Inferior parietal cortex (tissue), 1 donor: ENCODE measurements around the gene TPST2.
A peak's percentile ranks its signal among the peaks of the same experiment; 100 is the strongest.
"Not testable (repeated sequence)": the region's sequence is repeated elsewhere in the genome, so short reads cannot be mapped to it uniquely, and the experiment has no call there.

Experiments
- DNase-seq: peaks from one replicate; pipeline ENCODE4 v3.0.0-alpha.2; 2016; ENCODE audit errors: extremely low spot score

TPST2 gene

GRCh38 chr22:26589845-26590736 lies at the start of gene TPST2:
TPST2 (minus strand) TSS chr22:26590132; CDS start chr22:26541630, 48,502 bp downstream.
- peak; percentile 61 for DNase-seq

DNA sequence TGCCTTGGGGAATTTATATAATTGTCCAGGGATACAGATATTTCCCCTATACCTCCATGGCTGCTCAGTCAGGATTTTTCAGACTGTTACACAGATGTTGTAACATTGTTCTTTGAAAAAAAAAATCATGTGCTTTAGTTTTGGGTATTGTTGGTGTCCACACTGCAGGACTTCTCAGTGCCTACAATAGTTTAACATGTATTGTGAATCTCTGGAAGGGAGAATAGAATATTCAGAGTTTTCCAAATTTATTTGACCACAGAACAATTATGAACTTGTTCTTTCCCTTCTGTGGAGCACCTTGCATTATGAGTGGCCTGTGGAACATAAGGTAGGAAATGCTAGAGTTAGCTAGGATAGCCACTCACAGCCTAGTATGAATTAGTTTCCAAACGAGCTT lies 46.4 kb upstream of the TPST2 start:
- DNase-seq, result no peak

DNA sequence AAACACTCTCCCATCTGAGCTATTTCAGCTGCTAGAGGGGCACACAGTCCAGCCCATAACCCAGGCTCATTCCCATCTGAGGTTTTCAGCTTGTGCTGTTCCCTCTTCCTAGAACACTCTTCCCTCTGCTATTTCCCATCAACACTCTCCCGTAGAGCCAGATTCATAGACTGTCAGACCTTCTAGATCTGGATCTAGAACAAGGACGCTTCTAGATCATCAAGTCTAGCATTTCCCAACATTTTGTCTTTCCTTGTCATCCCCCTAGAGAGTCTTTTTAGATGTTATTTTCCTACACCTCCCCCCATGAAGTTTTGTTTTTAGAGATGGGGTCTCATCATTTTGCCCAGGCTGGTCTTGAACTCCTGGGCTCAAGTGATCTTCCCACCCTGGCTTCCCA lies 45.2 kb upstream of the TPST2 start:
- no peak for DNase-seq

GRCh38 chr22:26634189-26634588 lies 44.3 kb upstream of the TPST2 start:
- DNase-seq, result no peak

DNA sequence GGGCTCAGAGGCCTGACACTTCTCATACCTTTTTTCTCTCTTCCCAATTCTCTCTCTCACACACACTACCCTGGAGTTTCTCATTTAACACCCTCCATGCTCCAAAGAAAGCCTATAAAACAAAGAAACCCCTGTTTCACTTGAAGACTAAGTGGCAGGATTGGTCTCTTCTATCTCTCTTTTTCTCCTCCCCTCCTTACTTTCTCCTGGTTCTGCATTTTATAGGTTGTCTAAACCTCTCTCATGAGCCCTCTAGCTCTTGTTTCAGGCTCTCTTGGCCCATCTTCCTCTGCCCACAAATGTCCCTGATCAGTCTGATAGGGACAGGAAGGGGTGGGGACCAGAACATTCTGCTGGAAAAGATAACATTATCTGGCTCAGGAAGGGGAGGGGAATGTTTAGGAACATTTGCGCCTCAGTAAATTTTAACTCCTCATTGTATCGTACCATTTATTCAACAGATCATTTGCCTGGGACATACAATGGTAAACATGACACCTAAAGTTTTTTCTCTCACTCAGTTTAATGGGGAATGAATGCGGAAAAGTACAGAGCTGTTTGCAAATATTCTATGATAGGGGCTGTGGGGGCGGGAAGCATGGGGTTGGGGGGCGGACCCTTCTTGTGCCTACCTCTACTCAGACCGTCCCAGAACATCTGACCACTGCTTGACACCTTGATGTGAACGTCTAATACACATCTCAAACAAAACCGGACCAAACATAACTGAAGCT lies 42.7 kb upstream of the TPST2 start:
- DNase-seq, result no peak

- no peak for DNase-seq
Measured at GRCh38 chr22:26631282-26631681, 41.4 kb upstream of the TPST2 start.

GRCh38 chr22:26629988-26630761 lies 40.2 kb upstream of the TPST2 start:
- DNase-seq, result no peak

DNA sequence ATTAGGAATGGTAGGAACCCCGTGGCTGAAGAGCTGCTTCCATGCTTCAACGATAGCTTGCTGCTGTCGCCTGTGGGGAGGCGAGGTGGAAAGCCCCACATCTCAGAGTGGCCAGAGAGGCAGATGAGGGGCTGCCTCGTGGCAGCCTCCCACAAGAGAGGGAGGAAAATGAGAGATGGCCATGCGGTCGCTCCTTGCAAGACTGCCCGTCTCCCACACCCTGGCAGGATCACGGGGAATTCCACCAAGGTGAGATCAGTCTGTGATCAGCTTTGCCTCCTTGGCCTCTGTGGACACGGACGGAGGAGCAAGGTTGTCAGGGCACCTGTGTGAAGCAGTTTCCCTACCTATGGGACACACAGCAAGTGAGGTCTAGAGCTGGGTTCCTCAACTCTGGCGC lies 34.9 kb upstream of the TPST2 start:
- DNase-seq, result no peak

- no peak for DNase-seq
Measured at GRCh38 chr22:26623984-26624383, 34.1 kb upstream of the TPST2 start.

DNA sequence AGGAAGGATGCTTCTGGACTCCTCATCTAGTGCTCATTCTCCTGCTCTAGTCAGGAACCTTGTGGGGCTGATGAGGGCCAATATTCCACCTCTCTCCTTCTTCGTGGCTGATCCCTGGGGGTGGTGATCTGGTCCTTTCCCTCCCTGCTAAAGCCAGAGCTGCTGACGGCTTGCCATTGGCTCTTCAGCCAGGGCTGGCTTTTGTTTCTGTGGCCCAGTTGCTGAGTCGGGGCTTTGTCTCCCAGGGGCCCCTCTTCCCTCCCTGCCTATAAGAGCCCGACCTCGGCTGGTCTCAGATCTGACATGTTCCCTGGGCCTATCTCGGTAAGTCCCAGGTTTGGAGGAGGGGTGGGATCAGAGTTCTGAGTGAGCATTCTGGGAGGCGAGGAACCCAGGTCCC lies 31.7 kb upstream of the TPST2 start, which contains the start of gene CRYBA4:
TSS of gene CRYBA4 (plus strand) at position 301 of the 400 bp plus-strand sequence. CDS start 634 bp downstream, outside the sequence.
- DNase-seq, result no peak

DNA sequence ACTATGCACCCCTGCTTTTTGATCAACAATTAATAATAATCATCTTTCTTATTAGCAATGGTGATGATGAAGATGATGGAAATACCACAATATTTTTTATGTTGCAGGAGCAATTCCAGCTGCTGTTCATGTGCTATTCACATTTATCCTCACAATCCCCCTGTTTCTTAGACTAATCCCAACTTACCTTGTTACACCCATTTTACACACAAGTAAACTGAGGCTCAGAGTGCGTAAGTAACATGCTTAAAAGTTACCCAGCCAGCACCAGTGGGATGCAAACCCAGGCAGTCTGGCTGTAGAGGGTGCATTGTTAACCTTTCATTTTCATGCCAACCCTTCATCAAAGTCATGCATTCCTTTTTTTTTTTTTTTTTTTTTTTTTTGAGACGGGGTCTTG lies 30.3 kb upstream of the TPST2 start:
- no peak for DNase-seq

DNA sequence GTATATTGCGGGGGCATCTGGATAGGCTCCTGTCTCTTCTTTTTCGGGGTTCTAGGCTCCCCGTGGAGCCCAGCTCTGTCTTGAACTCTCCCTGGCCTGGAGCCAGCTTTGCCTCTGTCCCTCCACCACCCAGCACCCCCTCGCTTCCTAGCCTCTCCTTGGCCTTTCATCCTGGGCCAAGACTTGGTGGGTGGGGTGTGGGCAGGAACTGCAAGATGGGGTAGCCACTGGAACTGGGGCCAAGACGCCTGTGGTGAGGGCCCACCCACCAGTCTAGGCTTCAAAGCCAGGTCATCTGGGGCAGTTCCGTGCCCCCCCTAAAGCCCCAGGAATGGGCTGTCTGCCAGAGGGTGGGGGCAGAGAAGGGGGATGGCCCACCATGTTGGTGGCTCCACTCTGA lies 29.6 kb upstream of the TPST2 start:
- DNase-seq, result no peak

DNA sequence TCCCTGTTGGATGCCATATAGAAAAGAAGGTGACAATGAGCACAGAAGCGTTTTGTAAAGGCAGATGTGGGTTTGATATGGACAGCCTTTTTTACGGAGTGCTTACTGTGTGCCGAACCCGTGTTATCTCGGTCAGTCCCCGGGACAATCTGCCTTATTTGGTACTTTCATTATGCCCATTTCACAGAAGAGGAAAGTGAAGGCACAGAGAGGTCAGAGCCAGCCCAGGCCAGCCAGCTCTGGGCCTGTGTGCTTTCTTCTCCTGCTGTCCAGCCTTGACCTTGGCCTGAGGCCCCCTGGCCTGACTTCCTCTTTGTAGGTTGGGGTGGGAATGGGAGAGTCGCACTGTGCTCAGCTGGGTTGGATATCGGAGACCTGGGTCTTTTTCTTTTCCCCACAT lies 28.5 kb upstream of the TPST2 start:
- no peak for DNase-seq

DNA sequence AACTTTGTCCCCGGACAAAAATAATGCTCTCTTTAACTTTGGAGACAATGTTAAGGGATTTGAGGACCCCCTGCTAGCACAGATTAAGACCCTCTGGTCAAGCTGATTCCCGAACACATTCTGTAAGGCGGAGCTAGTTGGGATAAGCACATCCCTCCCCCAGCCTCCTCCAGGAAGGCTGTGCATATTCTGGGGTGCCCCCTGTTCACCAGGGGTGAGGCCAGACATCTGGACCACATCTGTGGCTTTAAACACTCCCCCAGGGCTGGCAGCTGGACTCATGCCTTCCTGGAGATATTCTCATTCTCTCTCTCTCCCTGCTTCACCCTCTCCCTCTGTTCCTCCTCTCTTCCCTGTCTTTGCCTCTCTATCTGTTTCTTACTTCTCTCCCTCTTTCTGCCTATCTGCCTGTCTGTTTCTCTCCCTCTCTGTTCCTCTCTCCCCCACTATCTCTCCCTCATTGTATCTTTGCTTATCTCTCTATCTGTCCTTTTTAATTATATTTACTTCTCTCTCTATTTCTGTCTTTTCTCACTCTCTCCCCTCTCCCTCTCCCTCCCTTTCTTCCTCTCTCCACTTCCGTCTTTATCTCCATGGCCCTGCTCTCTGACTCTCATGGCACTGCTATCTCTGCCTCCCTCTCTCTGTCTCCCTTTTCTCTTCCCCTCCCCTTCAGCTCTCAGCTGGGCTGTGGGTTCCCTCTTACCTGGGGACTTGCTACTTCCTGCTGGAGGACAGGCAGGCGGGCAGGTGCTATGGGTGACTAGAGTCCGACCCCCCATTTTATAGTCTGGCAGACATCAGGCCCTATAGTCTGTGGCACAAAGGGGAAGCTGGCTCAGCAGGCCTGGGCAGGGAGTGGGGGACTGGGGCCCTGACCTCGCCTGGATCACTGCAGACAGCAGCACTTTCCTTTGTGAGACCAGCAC lies 27.6 kb upstream of the TPST2 start, which contains the start of gene CRYBB1:
TSS of gene CRYBB1 (minus strand) at position 757 of the 929 bp plus-strand sequence. CDS start 1,708 bp downstream, outside the sequence.
- no peak for DNase-seq

DNA sequence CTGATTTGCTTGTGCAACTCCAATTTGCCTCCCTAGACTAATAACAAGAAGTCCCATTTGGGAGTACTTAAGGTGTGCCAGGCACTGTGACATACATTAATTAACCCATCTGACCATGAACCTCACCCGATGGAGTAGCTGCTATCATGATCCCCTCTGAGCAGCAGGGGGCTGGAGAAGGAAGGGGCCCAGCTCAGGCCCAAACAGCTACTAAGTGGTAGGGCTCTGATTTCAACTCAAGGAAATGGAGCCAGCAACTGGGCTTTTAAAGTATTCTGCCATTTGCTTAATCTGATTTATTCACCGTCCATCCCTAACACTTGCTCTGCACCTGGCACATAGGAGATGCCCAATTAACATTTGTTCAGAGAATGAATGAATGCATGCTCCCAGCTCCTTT lies 26.7 kb upstream of the TPST2 start:
- DNase-seq, result no peak

DNA sequence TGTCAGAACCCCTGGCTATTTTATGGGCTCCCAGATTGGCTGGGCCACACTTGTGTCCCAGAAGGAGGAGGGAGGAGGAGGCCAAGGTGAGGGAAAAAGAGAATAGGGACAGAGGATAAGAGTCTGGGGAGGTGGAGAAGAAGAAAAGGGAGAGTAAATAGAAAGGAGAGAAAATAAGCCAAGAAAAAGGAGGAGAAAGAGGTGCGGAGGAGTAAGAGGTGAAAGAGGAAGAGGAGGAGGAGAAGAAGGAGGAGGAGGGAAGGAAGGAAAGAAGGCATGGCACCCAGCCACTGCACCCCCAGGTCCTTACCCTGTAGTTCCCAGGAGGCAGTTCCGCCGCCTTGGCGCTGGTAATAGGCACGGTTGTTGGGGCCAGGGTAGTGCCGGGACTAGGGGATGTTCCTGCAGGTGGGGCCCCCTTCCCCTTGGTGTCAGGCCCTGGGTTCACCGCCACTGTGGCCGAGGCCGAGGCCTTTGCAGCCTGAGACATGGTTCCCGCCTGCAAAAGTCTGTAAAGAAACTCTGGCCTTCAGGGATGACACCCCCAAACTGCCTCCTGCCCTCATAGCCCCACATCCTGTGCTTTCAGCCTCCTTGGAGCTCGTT lies 26.0 kb upstream of the TPST2 start:
- no peak for DNase-seq

DNA sequence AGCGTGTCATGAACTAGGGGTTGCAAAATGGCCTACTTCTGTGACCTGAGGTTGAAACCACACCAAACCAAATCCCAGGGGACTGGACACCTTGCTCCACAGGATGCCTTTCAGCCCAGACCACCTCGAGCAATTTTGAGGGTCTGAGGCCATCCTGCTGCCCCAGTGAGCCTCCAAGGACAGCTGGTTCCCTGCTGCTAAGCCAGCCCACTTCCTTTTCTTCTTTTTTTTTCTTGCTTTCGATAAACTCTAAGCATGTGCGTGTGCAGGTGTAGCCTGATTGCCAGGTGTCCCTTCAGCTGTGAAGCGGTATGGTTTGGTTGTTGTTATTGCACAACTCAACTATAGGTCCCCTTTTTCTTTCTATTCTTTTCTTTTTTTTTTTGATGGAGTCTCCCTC lies 25.2 kb upstream of the TPST2 start:
- DNase-seq, result no peak

GRCh38 chr22:26614322-26614721 lies 24.4 kb upstream of the TPST2 start:
- no peak for DNase-seq

- not testable (repeated sequence) for DNase-seq
Measured at GRCh38 chr22:26613753-26614152, 23.8 kb upstream of the TPST2 start.

GRCh38 chr22:26612652-26613051 lies 22.7 kb upstream of the TPST2 start:
- DNase-seq, result no peak
